Measurements from ENCODE around the gene ZNF654. TPM values are rescaled to one million over a fixed set of nuclear protein-coding genes. Genes with fewer than 3 reads are reported as not detected.
"Not testable (repeated sequence)": the region's sequence is repeated elsewhere in the genome, so short reads cannot be mapped to it uniquely, and the experiment has no call there.

The ZNF654 gene
- total RNA-seq, 1 donor from 2014 or later, result 29.0 TPM

- DNase-seq, result no peak
These were observed 2.7 kb downstream of the ZNF654 start for GRCh38 chr3:88061746-88062145.

GRCh38 chr3:88075072-88075471, 16.0 kb downstream of the ZNF654 start:
- DNase-seq, result no peak

- no peak for DNase-seq
These were observed 16.4 kb downstream of the ZNF654 start for GRCh38 chr3:88075497-88075896.

- no peak for DNase-seq
These were observed 17.7 kb downstream of the ZNF654 start for GRCh38 chr3:88076712-88077111.

GRCh38 chr3:88078932-88079331, 19.9 kb downstream of the ZNF654 start:
- DNase-seq, result no peak

- no peak for DNase-seq
These were observed 23.8 kb downstream of the ZNF654 start for GRCh38 chr3:88082854-88083253.

DNA sequence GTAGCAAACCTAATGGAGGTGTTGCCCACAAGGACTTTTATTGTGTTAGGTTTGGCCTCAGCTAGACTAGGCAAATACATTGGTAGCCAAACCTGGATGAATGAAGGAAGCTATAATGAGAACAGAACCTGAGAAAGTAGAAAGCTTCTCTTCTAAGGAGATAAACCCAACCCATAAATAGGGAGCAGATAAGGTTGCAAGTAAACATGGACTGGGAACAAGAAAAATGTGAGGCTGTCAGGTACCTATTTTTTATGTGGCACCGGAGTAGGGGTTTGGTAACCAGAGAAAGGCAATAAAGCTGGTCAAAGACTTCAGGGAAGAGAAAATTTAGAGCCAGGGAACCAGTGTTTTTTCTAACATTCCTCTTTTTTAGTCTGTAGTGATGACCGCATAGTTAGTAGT, 25.0 kb downstream of the ZNF654 start:
- DNase-seq, result no peak

DNA sequence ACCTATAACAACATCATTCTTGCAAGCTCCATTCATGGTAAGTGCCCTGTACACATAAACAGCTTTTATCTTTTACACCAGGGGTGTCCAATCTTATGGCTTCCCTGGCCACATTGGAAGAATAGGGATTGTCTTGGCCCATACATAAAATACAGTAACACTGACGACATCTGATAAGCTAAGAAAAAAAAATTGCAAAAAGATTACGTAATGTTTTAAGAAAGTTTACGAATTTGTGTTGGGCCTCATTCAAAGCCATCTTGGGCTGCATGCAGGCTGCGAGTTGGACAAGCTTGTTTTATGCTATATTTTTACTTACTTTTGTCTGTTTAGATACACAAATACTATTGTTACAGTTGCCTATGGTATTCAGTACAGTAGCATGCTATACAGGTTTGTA, 31.6 kb downstream of the ZNF654 start:
- DNase-seq, result no peak

DNA sequence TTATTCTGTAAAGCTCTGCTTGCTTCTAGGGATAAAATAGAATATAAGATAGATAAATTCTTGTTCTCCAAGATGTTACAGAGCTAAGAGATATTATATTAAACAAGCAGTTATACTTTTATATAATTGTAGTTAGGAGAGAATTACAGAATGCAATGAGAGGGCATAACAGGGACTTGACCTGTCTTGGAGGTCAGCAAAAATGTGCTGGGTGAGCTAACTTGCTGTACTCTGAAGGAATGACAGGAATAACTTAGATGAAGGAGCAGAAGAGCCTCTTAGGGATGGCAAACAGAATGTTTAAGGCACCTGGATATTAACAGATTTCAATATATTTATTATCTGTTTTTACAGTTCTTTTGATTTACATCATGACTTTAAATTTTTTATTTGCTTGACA, 33.2 kb downstream of the ZNF654 start:
- no peak for DNase-seq

- no peak for DNase-seq
These were observed 34.2 kb downstream of the ZNF654 start for GRCh38 chr3:88093266-88093665.

GRCh38 chr3:88101142-88101541, 42.1 kb downstream of the ZNF654 start:
- no peak for DNase-seq

DNA sequence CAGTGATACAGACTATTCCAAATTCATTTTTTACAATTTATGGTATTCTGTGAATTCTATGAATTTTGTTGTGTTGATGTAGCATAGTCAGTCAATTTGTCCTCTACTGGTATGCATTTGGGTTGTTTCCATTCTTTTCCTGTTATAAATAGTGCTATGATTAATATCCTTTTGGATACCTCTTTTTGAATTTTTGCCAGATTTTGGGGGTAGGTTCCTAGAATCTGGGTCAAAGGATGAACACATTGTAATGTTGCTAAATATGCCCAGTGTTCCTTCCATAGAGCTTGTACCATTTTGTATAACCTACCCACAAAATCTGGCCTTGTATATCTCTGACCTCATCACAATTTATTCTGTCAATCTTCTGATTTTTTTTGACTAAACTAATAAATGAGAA, 46.3 kb downstream of the ZNF654 start:
- no peak for DNase-seq

DNA sequence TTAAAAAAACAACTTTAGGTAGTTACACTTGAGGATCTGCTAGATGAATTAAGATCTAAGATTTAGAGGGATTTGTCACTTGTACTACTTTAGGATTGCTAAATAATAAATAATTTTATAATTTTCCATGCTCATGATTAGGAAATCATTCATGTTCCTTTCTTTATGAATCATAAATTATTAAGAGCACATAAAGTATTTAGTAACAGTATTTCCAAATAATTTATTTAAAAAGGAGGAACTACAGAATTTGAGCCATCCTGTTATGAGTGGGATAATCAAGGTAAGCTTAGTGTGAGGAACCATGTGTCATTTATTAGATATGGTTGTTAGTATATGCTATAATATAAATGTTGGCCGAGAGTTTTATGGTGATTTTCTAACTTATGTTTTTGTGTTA, 53.2 kb downstream of the ZNF654 start:
- no peak for DNase-seq

- peak; percentile 83 for DNase-seq
These were observed 54.5 kb downstream of the ZNF654 start for GRCh38 chr3:88113311-88114162.

DNA sequence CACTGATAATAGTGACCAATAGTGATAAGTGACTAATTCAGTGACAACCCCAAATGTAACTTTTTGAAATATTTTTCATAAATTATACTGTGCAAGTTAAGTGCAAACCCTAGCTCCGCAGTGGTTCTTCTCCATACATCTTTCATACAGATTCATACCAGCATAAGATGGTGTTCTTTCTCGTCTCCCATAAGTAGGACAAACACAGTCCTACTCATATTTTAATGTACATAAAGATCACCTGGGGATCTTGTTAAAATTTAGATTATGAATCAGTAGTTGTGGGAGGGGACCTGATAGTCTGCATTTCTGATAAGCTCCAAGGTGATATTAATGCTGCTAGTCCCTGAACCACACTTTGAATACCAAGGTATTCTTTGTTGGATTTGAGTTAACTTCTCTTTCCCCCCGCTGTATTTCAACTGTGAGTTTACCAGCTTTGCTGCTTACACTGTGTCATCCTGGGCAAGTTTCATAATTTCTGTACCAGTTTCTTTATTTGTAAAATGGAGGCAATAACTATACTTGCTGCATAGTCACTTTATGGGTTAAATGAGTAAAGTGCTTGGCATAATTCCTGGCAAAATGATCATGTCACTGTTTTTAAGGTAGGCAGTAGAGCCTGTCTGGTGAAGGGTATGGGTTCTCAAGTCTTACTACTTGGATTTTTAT, 56.0 kb downstream of the ZNF654 start:
- no peak for DNase-seq

GRCh38 chr3:88117683-88118082, 58.6 kb downstream of the ZNF654 start:
- no peak for DNase-seq

GRCh38 chr3:88118603-88119002, 59.5 kb downstream of the ZNF654 start:
- DNase-seq, result not testable (repeated sequence)

- no peak for DNase-seq
These were observed 64.5 kb downstream of the ZNF654 start for GRCh38 chr3:88123526-88123925.

- no peak for DNase-seq
These were observed 72.6 kb downstream of the ZNF654 start for GRCh38 chr3:88131695-88132094.

GRCh38 chr3:88132894-88133293, 73.8 kb downstream of the ZNF654 start:
- no peak for DNase-seq

DNA sequence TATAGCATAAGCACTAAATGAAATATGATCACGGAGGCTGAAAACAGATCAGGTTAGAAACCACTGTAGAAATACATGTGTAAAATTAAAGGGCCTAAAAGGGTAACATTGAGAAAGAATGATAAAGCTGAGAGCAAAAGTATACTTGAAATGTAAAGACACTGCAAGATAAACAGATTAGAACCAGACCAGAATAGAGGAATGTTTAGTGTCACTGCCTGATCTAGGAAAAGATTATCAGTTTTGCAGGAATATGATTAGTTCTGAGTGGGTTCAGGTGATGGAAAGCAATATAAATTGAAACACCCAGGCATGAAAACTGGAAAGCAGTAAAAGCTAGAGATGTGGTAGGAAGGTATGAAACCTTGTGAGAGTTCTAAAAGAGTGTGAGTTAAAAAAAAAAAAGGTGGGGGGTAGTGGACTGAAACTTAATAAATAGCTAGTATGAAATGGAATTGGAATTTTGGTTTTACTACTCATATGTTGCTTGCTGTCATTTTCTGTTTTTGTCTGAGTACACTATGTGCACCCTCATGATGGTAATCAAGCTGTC, 74.7 kb downstream of the ZNF654 start:
- DNase-seq, result no peak

- DNase-seq, result no peak
These were observed 78.8 kb downstream of the ZNF654 start for GRCh38 chr3:88137836-88138235.

- DNase-seq, result peak; percentile 16
These were observed 82.5 kb downstream of the ZNF654 start for GRCh38 chr3:88141458-88142083.

Measured in tongue (tissue), 2 donors.